BLaER1 treated with 17β-estradiol and CSF1 and Interleukin-3, amounts not matched to agents 10 nM and 100 nM (cell line): ENCODE data around the gene PLXDC1.
"Not testable (repeated sequence)": the region's sequence is repeated elsewhere in the genome, so short reads cannot be mapped to it uniquely, and the experiment has no call there.

Source experiments
- H3K27ac ChIP-seq, 11 experiments: shearing (Covaris generic); formaldehyde crosslinking; 2 replicates each; pipeline ENCODE4 v1.8.1; 2022
- H3K27me3 ChIP-seq, 11 experiments: shearing (Covaris generic); formaldehyde crosslinking; 2 replicates each; pipeline ENCODE4 v1.8.1; 2022
- H3K36me3 ChIP-seq, 11 experiments: shearing (Covaris generic); formaldehyde crosslinking; 2 replicates each; pipeline ENCODE4 v1.8.1; 2022
- H3K4me1 ChIP-seq, 10 experiments: shearing (Covaris generic); formaldehyde crosslinking; 2 replicates each; pipeline ENCODE4 v1.8.1; 2022
- H3K4me2 ChIP-seq, 11 experiments: shearing (Covaris generic); formaldehyde crosslinking; 2 replicates each; pipeline ENCODE4 v1.8.1; 2022
- H3K4me3 ChIP-seq, 10 experiments: shearing (Covaris generic); formaldehyde crosslinking; 2 replicates each; pipeline ENCODE4 v1.8.1; 2022
- H3K9ac ChIP-seq, 11 experiments: shearing (Covaris generic); formaldehyde crosslinking; 2 replicates each; pipeline ENCODE4 v1.8.1; 2022
- H3K9me3 ChIP-seq, 11 experiments: shearing (Covaris generic); formaldehyde crosslinking; replicated peaks in 1 of 11; 2 replicates each; pipeline ENCODE4 v1.8.1; 2022
- H4K20me1 ChIP-seq, 11 experiments: shearing (Covaris generic); formaldehyde crosslinking; 2 replicates each; pipeline ENCODE4 v1.8.1; 2022
- Cebpa-rat ChIP-seq, 11 experiments: shearing (Covaris generic); IDR thresholded peaks; 2 replicates each; pipeline ENCODE4 v1.8.1; 2022

PLXDC1 gene

GRCh38 chr17:39139161-39139511, 12.3 kb downstream of the PLXDC1 start:
- Histone ChIP-seq H3K4me3 (no peak overlapping the region), H3K4me1 (peaks cover 5 to 21% (median 13%) of the 10 kb centered on the region in 10 experiments; a peak in 16 of 20 replicates), H3K27ac (no peak overlapping the region), H3K9ac (0 out of 22 replicates have a peak overlapping the region, but pooled peaks of 1 of the 11 experiments have one; percentile 20), H4K20me1 (no peaks in the 10 kb centered on the region), H3K4me2 (peak overlapping the region in 3 of 11 experiments; percentile 21 to 40 (median 24); a peak in 5 of 22 replicates), H3K9me3 (peaks cover 0 to 10% (median 8%) of the 10 kb centered on the region in 11 experiments; a peak in 5 of 22 replicates), H3K36me3 (no peaks in the 10 kb centered on the region), H3K27me3 (no peaks in the 10 kb centered on the region)
- TF ChIP-seq Cebpa-rat (IDR thresholded peaks at IDR 0.05) = no peak

- H3K4me3 ChIP-seq = no peak overlapping the region
- peak overlapping the region in 1 of 11 experiments; percentile 20; a peak in 1 of 22 replicates for H3K9ac ChIP-seq
- peaks cover 5 to 21% (median 12%) of the 10 kb centered on the region in 10 experiments; a peak in 16 of 20 replicates for H3K4me1 ChIP-seq
- peaks cover 0 to 10% (median 8%) of the 10 kb centered on the region in 11 experiments; a peak in 5 of 22 replicates for H3K9me3 ChIP-seq
- no peak for TF ChIP-seq Cebpa-rat (IDR thresholded peaks at IDR 0.05)
- no peak overlapping the region for H3K27ac ChIP-seq
- no peaks in the 10 kb centered on the region for H4K20me1 ChIP-seq
- peak overlapping the region in 4 of 11 experiments; percentile 12 to 40 (median 22); a peak in 4 of 22 replicates for H3K4me2 ChIP-seq
- no peaks in the 10 kb centered on the region for H3K36me3 ChIP-seq
- no peaks in the 10 kb centered on the region for H3K27me3 ChIP-seq
These were observed 12.8 kb downstream of the PLXDC1 start for GRCh38 chr17:39138431-39139160.

GRCh38 chr17:39134878-39135277, 16.6 kb downstream of the PLXDC1 start:
- Histone ChIP-seq H3K27me3 (no peaks in the 10 kb centered on the region), H3K9me3 (no peaks in the 10 kb centered on the region), H3K36me3 (no peaks in the 10 kb centered on the region), H3K4me1 (peaks cover 5 to 21% (median 12%) of the 10 kb centered on the region in 10 experiments; a peak in 16 of 20 replicates), H3K27ac (no peak overlapping the region), H3K4me2 (peak overlapping the region in 5 of 11 experiments; percentile 6 to 37 (median 18); a peak in 6 of 22 replicates), H4K20me1 (no peaks in the 10 kb centered on the region), H3K4me3 (no peak overlapping the region), H3K9ac (no peak overlapping the region)
- no peak for TF ChIP-seq Cebpa-rat (IDR thresholded peaks at IDR 0.05)

GRCh38 chr17:39132192-39132610, 19.2 kb downstream of the PLXDC1 start:
- no peak for TF ChIP-seq Cebpa-rat (IDR thresholded peaks at IDR 0.05)
- Histone ChIP-seq H4K20me1 (no peaks in the 10 kb centered on the region), H3K27ac (no peak overlapping the region), H3K36me3 (no peaks in the 10 kb centered on the region), H3K4me1 (peaks cover 0 to 10% (median 0%) of the 10 kb centered on the region in 10 experiments; a peak in 7 of 20 replicates), H3K4me3 (no peak overlapping the region), H3K27me3 (no peaks in the 10 kb centered on the region), H3K9ac (no peak overlapping the region), H3K4me2 (no peak overlapping the region), H3K9me3 (no peaks in the 10 kb centered on the region)

- no peak for TF ChIP-seq Cebpa-rat (IDR thresholded peaks at IDR 0.05)
- H3K27me3 ChIP-seq = no peaks in the 10 kb centered on the region
- peaks cover 0 to 10% (median 0%) of the 10 kb centered on the region in 10 experiments; a peak in 7 of 20 replicates for H3K4me1 ChIP-seq
- H3K9me3 ChIP-seq = no peaks in the 10 kb centered on the region
- no peak overlapping the region for H3K4me2 ChIP-seq
- H3K36me3 ChIP-seq = no peaks in the 10 kb centered on the region
- H3K4me3 ChIP-seq = no peak overlapping the region
- H4K20me1 ChIP-seq = no peaks in the 10 kb centered on the region
- no peak overlapping the region for H3K27ac ChIP-seq
- no peak overlapping the region for H3K9ac ChIP-seq
These were observed 19.8 kb downstream of the PLXDC1 start for GRCh38 chr17:39131616-39132015.

- Histone ChIP-seq H3K36me3 (no peaks in the 10 kb centered on the region), H3K9me3 (no peaks in the 10 kb centered on the region), H4K20me1 (no peaks in the 10 kb centered on the region), H3K9ac (no peak overlapping the region), H3K4me1 (peaks cover 0 to 10% (median 0%) of the 10 kb centered on the region in 10 experiments; a peak in 7 of 20 replicates), H3K27ac (no peak overlapping the region), H3K4me3 (no peak overlapping the region), H3K4me2 (no peak overlapping the region), H3K27me3 (no peaks in the 10 kb centered on the region)
- TF ChIP-seq Cebpa-rat (IDR thresholded peaks at IDR 0.05) = no peak
These were observed 21.2 kb downstream of the PLXDC1 start for GRCh38 chr17:39130205-39130604.

GRCh38 chr17:39129544-39129943, 21.9 kb downstream of the PLXDC1 start:
- H3K36me3 ChIP-seq, H3K4me3 ChIP-seq, H4K20me1 ChIP-seq, H3K27me3 ChIP-seq, H3K9me3 ChIP-seq, H3K9ac ChIP-seq, H3K27ac ChIP-seq, H3K4me2 ChIP-seq, H3K4me1 ChIP-seq: not testable (repeated sequence)

GRCh38 chr17:39126436-39126835, 25.0 kb downstream of the PLXDC1 start:
- Histone ChIP-seq H3K27me3 (no peaks in the 10 kb centered on the region), H3K4me1 (peaks cover 0 to 17% (median 0%) of the 10 kb centered on the region in 10 experiments; a peak in 5 of 20 replicates), H4K20me1 (no peaks in the 10 kb centered on the region), H3K27ac (no peak overlapping the region), H3K4me3 (no peak overlapping the region), H3K9me3 (no peaks in the 10 kb centered on the region), H3K36me3 (no peaks in the 10 kb centered on the region), H3K4me2 (no peak overlapping the region), H3K9ac (no peak overlapping the region)
- no peak for TF ChIP-seq Cebpa-rat (IDR thresholded peaks at IDR 0.05)

GRCh38 chr17:39125143-39125875, 26.1 kb downstream of the PLXDC1 start:
- Histone ChIP-seq H3K4me3 (no peak overlapping the region), H3K4me2 (no peak overlapping the region), H3K27me3 (no peaks in the 10 kb centered on the region), H4K20me1 (no peaks in the 10 kb centered on the region), H3K9me3 (no peaks in the 10 kb centered on the region), H3K27ac (no peak overlapping the region), H3K4me1 (peaks cover 0 to 24% (median 2%) of the 10 kb centered on the region in 10 experiments; a peak in 7 of 20 replicates), H3K36me3 (no peaks in the 10 kb centered on the region), H3K9ac (no peak overlapping the region)
- TF ChIP-seq Cebpa-rat (IDR thresholded peaks at IDR 0.05) = no peak
